PC-3 (cell line): Measurements from ENCODE around the gene IFTAP. TPM values are rescaled to one million over a fixed set of nuclear protein-coding genes. Genes with fewer than 3 reads are reported as not detected.
"Not testable (repeated sequence)": the region's sequence is repeated elsewhere in the genome, so short reads cannot be mapped to it uniquely, and the experiment has no call there.

Experiments used
- ATAC-seq: fragments of 200-7000 bp; cut with Tn5 transposase; 2 replicates; pipeline ENCODE4 v1.9.1; 2020; ENCODE audit warnings: mild to moderate bottlenecking, moderate library complexity
- Bru-seq: library from RNA; stranded (reverse); fragments of 400-500 nt; gene quantifications from one replicate; lab custom pipeline; 2021; lab: Mats Ljungman, UMichigan
- BruChase-seq, 2 experiments: library from RNA; stranded (reverse); fragments of 400-500 nt; gene quantifications; one replicate each; lab custom pipeline; 2021; lab: Mats Ljungman, UMichigan
- BruUV-seq: library from RNA; stranded (reverse); fragments of 400-500 nt; replicated peaks from 2 replicates; lab custom pipeline; 2021; lab: Mats Ljungman, UMichigan
- CTCF ChIA-PET: fragments of 300-600 bp; sonication (Branson Sonifier 250); formaldehyde crosslinking; loops from one replicate; lab custom pipeline; 2022; ENCODE audit warnings: antibody characterized with exemption; lab: Charles Lee
- POLR2A ChIA-PET: fragments of 300-600 bp; sonication (Branson Sonifier 250); formaldehyde crosslinking; loops from one replicate; lab custom pipeline; 2022; ENCODE audit warnings: antibody characterized with exemption; ENCODE audit not compliant: unreplicated experiment; lab: Charles Lee
- DNase-seq: peaks from one replicate; pipeline ENCODE4 v3.0.0-alpha.2; 2015
- H2AFZ ChIP-seq: fragments of 300-600 bp; sonication (generic); 2 replicates; pipeline ENCODE4 v1.6.0; 2016; ENCODE audit warnings: antibody characterized with exemption, low read length
- H3F3A ChIP-seq: fragments of 300-600 bp; sonication (generic); one replicate; pipeline ENCODE4 v1.6.0; 2017; ENCODE audit warnings: antibody characterized with exemption, low read length, control low read depth, mild to moderate bottlenecking; ENCODE audit not compliant: unreplicated experiment
- H3K27ac ChIP-seq: fragments of 300-600 bp; sonication (generic); 2 replicates; pipeline ENCODE4 v1.5.1; 2016; ENCODE audit warnings: mild to moderate bottlenecking, low read length
- H3K27me3 ChIP-seq: fragments of 300-600 bp; sonication (generic); 2 replicates; pipeline ENCODE4 v1.6.1; 2016; ENCODE audit warnings: low read length, mixed read lengths
- H3K36me3 ChIP-seq: fragments of 300-600 bp; sonication (generic); 2 replicates; pipeline ENCODE4 v1.6.1; 2016; ENCODE audit warnings: low read depth, mixed run types, low read length, mixed read lengths
- H3K4me1 ChIP-seq: fragments of 300-600 bp; sonication (generic); 2 replicates; pipeline ENCODE4 v1.5.1; 2016; ENCODE audit warnings: low read length; ENCODE audit not compliant: insufficient read depth
- H3K4me2 ChIP-seq: fragments of 300-600 bp; sonication (generic); 2 replicates; pipeline ENCODE4 v1.6.0; 2016; ENCODE audit warnings: low read length
- H3K4me3 ChIP-seq: fragments of 300-600 bp; sonication (generic); 2 replicates; pipeline ENCODE4 v1.5.1; 2016; ENCODE audit warnings: mild to moderate bottlenecking, low read length, mixed read lengths
- H3K79me2 ChIP-seq: fragments of 300-600 bp; sonication (generic); 2 replicates; pipeline ENCODE4 v1.6.1; 2017; ENCODE audit warnings: low read length, mixed read lengths
- H3K9ac ChIP-seq: fragments of 300-600 bp; sonication (generic); 2 replicates; pipeline ENCODE4 v1.6.0; 2016; ENCODE audit warnings: mild to moderate bottlenecking, low read length
- H3K9me2 ChIP-seq: fragments of 300-600 bp; sonication (generic); replicated peaks from 2 replicates; pipeline ENCODE4 v1.6.1; 2016; ENCODE audit warnings: mixed run types, low read length, mixed read lengths
- H3K9me3 ChIP-seq: fragments of 300-600 bp; sonication (generic); 2 replicates; pipeline ENCODE4 v1.6.1; 2016; ENCODE audit warnings: low read length, mixed read lengths
- H4K20me1 ChIP-seq: fragments of 300-600 bp; sonication (generic); 2 replicates; pipeline ENCODE4 v1.6.1; 2016; ENCODE audit warnings: low read length, mixed read lengths
- CTCF ChIP-seq: fragments of 300-600 bp; sonication (generic); conservative IDR thresholded peaks from 2 replicates; pipeline ENCODE4 v1.5.1; 2017; ENCODE audit warnings: antibody characterized with exemption, low read depth, mild to moderate bottlenecking, low read length
- EZH2 ChIP-seq: fragments of 300-600 bp; sonication (generic); IDR thresholded peaks from one replicate; pipeline ENCODE4 v1.6.1; 2017; ENCODE audit warnings: antibody characterized with exemption, mild to moderate bottlenecking, low read length; ENCODE audit not compliant: unreplicated experiment
- EZH2phosphoT487 ChIP-seq: fragments of 300-600 bp; sonication (generic); IDR thresholded peaks from 2 replicates; pipeline ENCODE4 v1.6.1; 2018; ENCODE audit warnings: mild to moderate bottlenecking, antibody characterized with exemption, low read length, borderline replicate concordance
- intact Hi-C: fragments of 100-400 bp; cut with micrococcal nuclease; formaldehyde crosslinking; loops from 2 replicates; pipeline ENCODE4 v1.9.0; 2023
- long read RNA-seq: library from polyadenylated mRNA; unstranded; transcript quantifications from one replicate; pipeline ENCODE4 v2.0.0, GENCODE V29; 2021; ENCODE audit not compliant: unreplicated experiment
- total RNA-seq: library from RNA; depleted of rRNA; stranded (reverse); fragments of >200 nt; gene quantifications from 2 replicates; pipeline ENCODE4 v1.2.3, GENCODE V29; 2014; rRNA removed

IFTAP gene
- 12.9 and 17.6 TPM in 2 replicates for total RNA-seq
- percentile 53 among the genes with signal in this experiment for Bru-seq, nascent RNA
- BruChase-seq, experiment 1, labeled RNA remaining after a 6-hour chase, result percentile 39 among the genes with signal in this experiment
- percentile 45 among the genes with signal in this experiment for BruChase-seq, experiment 2, labeled RNA remaining after a 2-hour chase
- long read RNA-seq, transcript C11orf74-201 (6 exons, 863 nt), result major isoform, 7 of 27 reads
- long read RNA-seq, transcript C11orf74-208 (6 exons, 694 nt), result minor isoform, 6 of 27 reads
- long read RNA-seq, partial matches to known transcripts, result 6 of 27 reads
- long read RNA-seq, other reads (novel, unspliced or antisense), result 6 of 27 reads

- DNase-seq (peak; percentile 92), ATAC-seq (peak; percentile 99)
- no peaks in the 10 kb centered on the region for H3K4me1 ChIP-seq
- ChIA-PET POLR2A (no interaction called here), CTCF (no interaction called here)
- no peaks in the 10 kb centered on the region for H3F3A ChIP-seq
- no peaks in the 10 kb centered on the region for H3K79me2 ChIP-seq
- peak within 1 kb of the TSS; percentile 75 for H3K4me3 ChIP-seq
- H3K36me3 ChIP-seq, result no peaks in the 10 kb centered on the region
- peak within 1 kb of the TSS; percentile 92 for H2AFZ ChIP-seq
- peak within 1 kb of the TSS; percentile 78 for H3K4me2 ChIP-seq
- no peaks in the 10 kb centered on the region for H4K20me1 ChIP-seq
- TF ChIP-seq CTCF (no peak), EZH2phosphoT487 (no peak), EZH2 (no peak)
- TSS peak; percentile 76 for BruUV-seq
- H3K27me3 ChIP-seq, result peaks cover 20% of the 10 kb centered on the region
- intact Hi-C loops, result loop anchor here (2.0 kb wide), 1 partner anchor 84 kb away; the partner anchor contains the start of gene TRAF6
- no peak within 1 kb of the TSS for H3K27ac ChIP-seq
- H3K9me3 ChIP-seq, result no peaks in the 10 kb centered on the region
- H3K9ac ChIP-seq, result peak within 1 kb of the TSS; percentile 45; the same call in 1 of the 2 replicates
- H3K9me2 ChIP-seq, result no peaks in the 10 kb centered on the region
Measured at GRCh38 chr11:36594316-36594989, at the start of gene IFTAP. TSS of gene IFTAP (plus strand) at chr11:36594502. CDS start at chr11:36610104, 15,602 bp downstream.

- Histone ChIP-seq H3K4me3 (no peak overlapping the region), H3K9me3 (no peaks in the 10 kb centered on the region), H4K20me1 (no peaks in the 10 kb centered on the region), H3F3A (no peaks in the 10 kb centered on the region), H3K9me2 (no peaks in the 10 kb centered on the region), H3K4me2 (no peak overlapping the region), H3K4me1 (no peaks in the 10 kb centered on the region), H3K9ac (no peak overlapping the region), H3K27me3 (peaks cover 13% of the 10 kb centered on the region), H3K36me3 (no peaks in the 10 kb centered on the region), H2AFZ (no peak overlapping the region), H3K79me2 (no peaks in the 10 kb centered on the region), H3K27ac (no peak overlapping the region)
- intact Hi-C loops, result no loop called here
- DNase-seq (no peak), ATAC-seq (no peak)
- ChIA-PET POLR2A (no interaction called here), CTCF (no interaction called here)
- no TSS peak for BruUV-seq
- TF ChIP-seq EZH2 (no peak), CTCF (no peak), EZH2phosphoT487 (no peak)
Measured at GRCh38 chr11:36550385-36551115, 43.8 kb upstream of the IFTAP start.

- H3K4me3 ChIP-seq, H3K4me2 ChIP-seq, ATAC-seq, intact Hi-C loops, POLR2A ChIA-PET, H3K4me1 ChIP-seq, DNase-seq, H3K36me3 ChIP-seq, H3K9ac ChIP-seq, H3K79me2 ChIP-seq, H2AFZ ChIP-seq, H4K20me1 ChIP-seq, H3K27ac ChIP-seq, H3F3A ChIP-seq, BruUV-seq, H3K9me2 ChIP-seq, H3K9me3 ChIP-seq, CTCF ChIA-PET: not testable (repeated sequence)
- peaks cover 26% of the 10 kb centered on the region for H3K27me3 ChIP-seq
Measured at GRCh38 chr11:36557390-36557789, 36.9 kb upstream of the IFTAP start.
